Testis (tissue), 3 donors: ENCODE results near the gene HSPG2. TPM values are rescaled to one million over a fixed set of nuclear protein-coding genes. Genes with fewer than 3 reads are reported as not detected.

Experiments used
- DNase-seq: peaks from one replicate; pipeline ENCODE4 v3.0.0-alpha.2; 2019
- H3K27ac ChIP-seq, 2 donors: fragments of 200-600 bp; sonication (generic); one replicate each; pipeline ENCODE4 v1.5.1; 2019
- H3K27me3 ChIP-seq: fragments of 200-600 bp; sonication (generic); one replicate; pipeline ENCODE4 v1.5.1; 2019
- H3K36me3 ChIP-seq: fragments of 200-600 bp; sonication (generic); one replicate; pipeline ENCODE4 v1.5.1; 2017; ENCODE audit warnings: low read depth; ENCODE audit errors: missing control alignments
- H3K4me1 ChIP-seq: fragments of 200-600 bp; sonication (generic); one replicate; pipeline ENCODE4 v1.5.1; 2019
- H3K4me3 ChIP-seq, 2 donors: fragments of 200-600 bp; sonication (generic); one replicate each; pipeline ENCODE4 v1.5.1; 2017 to 2019
- H3K9me3 ChIP-seq: fragments of 200-600 bp; sonication (generic); one replicate; pipeline ENCODE4 v1.5.1; 2017
- POLR2A ChIP-seq: fragments of 450-650 bp; IDR thresholded peaks from one replicate; pipeline ENCODE4 v1.6.1; 2017; ENCODE audit warnings: antibody characterized with exemption, mild to moderate bottlenecking, moderate library complexity
- WGBS, 2 donors: methylation state at CpG; one replicate each; pipeline ENCODE4 v1.1.5; 2018; 5-methylcytosine and 5-hydroxymethylcytosine counted together
- intact Hi-C: fragments of 100-400 bp; cut with DNase I; formaldehyde crosslinking; loops from one replicate; pipeline ENCODE4 v1.15.1; 2023; ENCODE audit warnings: low total_unique reads
- polyA plus RNA-seq: library from polyadenylated mRNA; stranded (reverse); fragments of 350-450 nt; fragmentation: Illumina TruSeq; extraction: RNeasy Lipid Tissue Mini Kit (QIAGEN cat#74804); gene quantifications from one replicate; pipeline ENCODE4 v1.2.3, GENCODE V29; 2014; ENCODE audit warnings: low read depth, low replicate concordance; ENCODE audit not compliant: insufficient read depth
- total RNA-seq, 2 donors: library from RNA; depleted of rRNA; stranded (reverse); fragments of >200 nt; gene quantifications; one replicate each; pipeline ENCODE4 v1.2.3, GENCODE V29; 2016
- TF ChIP-seq, protein P1 (sequence below), 3 experiments: fragments of 450-650 bp in 2 of 3; fragments of 200-600 bp in 1 of 3; sonication (generic) in 1 of 3; IDR thresholded peaks; one replicate each; pipeline ENCODE4 v1.5.1; 2016 to 2019; ENCODE audit warnings: antibody characterized with exemption in 3 of 3, mild to moderate bottlenecking in 2 of 3, moderate library complexity in 1 of 3

The HSPG2 gene
- total and polyA plus RNA-seq, 3 donors from 2014 or later, result 51.8 to 72.1 (median 54.2) TPM

DNA sequence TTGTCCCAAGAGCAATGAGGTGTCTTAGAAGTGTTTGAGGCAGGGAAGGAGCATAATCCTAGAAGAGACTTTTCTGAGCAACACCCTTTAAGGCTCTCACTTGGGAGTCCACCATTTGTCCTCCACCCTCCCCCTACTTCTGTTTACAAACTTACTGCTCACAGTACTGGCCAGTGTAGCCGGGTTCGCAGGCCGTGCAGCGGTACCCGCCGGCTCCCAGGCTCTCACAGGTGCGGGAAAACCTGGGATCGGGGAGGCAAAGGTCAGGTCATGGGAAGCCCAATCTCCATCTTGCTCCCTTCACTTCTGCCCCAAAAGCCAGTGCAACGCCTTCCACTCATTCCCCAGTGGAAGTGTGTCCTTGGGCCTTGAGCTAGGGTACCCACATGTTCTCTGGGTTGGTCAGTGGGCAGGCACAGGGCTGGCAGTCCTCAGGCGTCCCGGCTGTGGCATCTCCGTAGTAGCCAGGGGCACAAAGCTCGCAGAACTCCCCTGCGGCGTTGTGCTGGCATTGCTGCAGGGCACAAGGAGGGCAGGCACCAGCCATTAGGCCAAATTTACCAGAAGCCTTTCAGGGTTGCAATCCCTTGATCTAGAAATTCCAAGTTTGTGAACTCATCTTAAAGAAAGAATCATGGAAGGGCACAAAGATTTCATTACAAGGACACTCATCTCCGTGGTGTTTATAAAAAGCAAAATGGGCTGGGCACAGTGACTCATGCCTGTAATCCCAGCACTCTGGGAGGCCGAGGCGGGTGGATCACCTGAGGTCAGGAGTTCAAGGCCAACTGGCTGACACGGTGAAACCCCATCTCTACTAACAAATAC lies 75.3 kb downstream of the HSPG2 start:
- H3K27ac ChIP-seq, result no peak overlapping the region
- DNase-seq, result no peak
- no peak overlapping the region for H3K4me3 ChIP-seq
- H3K9me3 ChIP-seq, result no peaks in the 10 kb centered on the region
- no peaks in the 10 kb centered on the region for H3K36me3 ChIP-seq
- no peaks in the 10 kb centered on the region for H3K27me3 ChIP-seq
- 92% methylated on average over 12 to 19 of the region's 19 CpGs for WGBS, 2 donors
- no peak for TF ChIP-seq POLR2A
- TF ChIP-seq, protein P1, sequence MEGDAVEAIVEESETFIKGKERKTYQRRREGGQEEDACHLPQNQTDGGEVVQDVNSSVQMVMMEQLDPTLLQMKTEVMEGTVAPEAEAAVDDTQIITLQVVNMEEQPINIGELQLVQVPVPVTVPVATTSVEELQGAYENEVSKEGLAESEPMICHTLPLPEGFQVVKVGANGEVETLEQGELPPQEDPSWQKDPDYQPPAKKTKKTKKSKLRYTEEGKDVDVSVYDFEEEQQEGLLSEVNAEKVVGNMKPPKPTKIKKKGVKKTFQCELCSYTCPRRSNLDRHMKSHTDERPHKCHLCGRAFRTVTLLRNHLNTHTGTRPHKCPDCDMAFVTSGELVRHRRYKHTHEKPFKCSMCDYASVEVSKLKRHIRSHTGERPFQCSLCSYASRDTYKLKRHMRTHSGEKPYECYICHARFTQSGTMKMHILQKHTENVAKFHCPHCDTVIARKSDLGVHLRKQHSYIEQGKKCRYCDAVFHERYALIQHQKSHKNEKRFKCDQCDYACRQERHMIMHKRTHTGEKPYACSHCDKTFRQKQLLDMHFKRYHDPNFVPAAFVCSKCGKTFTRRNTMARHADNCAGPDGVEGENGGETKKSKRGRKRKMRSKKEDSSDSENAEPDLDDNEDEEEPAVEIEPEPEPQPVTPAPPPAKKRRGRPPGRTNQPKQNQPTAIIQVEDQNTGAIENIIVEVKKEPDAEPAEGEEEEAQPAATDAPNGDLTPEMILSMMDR (IDR thresholded peaks at IDR 0.05), result no peak
- no peaks in the 10 kb centered on the region for H3K4me1 ChIP-seq
- intact Hi-C loops, result no loop called here

DNA sequence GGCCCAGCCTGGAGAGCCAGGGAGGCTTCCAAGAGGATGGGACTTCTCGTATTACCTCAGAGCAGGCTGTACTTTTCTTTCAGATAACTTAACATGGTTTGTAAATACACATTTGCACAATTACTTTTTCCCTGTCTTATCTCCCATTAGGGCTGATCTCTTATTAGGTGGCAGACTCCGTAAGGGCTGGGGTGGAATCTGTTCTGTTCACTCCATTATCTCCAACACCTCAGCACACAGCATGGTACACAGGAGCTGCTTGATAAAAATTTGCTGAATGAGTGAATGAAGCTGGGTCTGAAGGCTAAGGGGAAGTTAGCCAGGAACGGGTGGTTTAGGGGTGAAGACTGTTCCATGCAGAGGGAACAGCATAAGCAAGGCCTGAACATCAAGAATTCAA lies 76.1 kb downstream of the HSPG2 start:
- H3K9me3 ChIP-seq, result no peaks in the 10 kb centered on the region
- H3K4me1 ChIP-seq, result no peaks in the 10 kb centered on the region
- no peak overlapping the region for H3K4me3 ChIP-seq
- H3K27me3 ChIP-seq, result no peaks in the 10 kb centered on the region
- DNase-seq, result no peak
- TF ChIP-seq, protein P1 (IDR thresholded peaks at IDR 0.05), result no peak
- TF ChIP-seq POLR2A, result no peak
- intact Hi-C loops, result no loop called here
- 64 to 68% methylated on average over 3 of the region's 3 CpGs for WGBS, 2 donors
- no peak overlapping the region for H3K27ac ChIP-seq
- H3K36me3 ChIP-seq, result no peaks in the 10 kb centered on the region

DNA sequence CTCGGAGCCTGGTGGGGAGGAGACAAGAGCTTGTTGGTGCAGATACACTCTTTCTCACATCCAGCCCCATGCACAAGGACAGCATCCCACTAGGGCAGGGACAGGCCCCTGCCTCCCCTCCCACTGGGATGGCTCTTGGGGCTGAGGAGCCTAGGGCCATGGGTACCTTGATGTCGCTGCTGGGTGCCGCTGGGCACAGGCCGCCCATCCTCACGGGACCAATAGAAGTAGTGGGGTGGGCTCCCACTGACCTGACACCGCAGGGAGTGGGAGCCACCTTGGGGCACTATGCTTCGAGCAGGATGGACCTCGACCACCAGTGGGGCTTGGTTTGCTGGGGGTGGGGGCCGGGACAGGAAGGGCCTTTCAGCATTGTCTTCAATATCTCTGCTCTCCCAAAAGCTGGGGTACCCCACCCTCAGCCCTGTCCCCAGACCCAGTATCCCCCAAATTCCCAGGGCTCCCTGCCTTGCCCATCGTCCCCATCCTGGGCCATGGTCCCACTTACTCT lies 77.4 kb downstream of the HSPG2 start:
- WGBS, 2 donors, result 90 to 98% methylated on average over 3 to 10 of the region's 10 CpGs
- DNase-seq, result no peak
- no peak for TF ChIP-seq POLR2A
- TF ChIP-seq, protein P1 (IDR thresholded peaks at IDR 0.05), result no peak
- Histone ChIP-seq H3K4me3 (no peak overlapping the region), H3K36me3 (no peaks in the 10 kb centered on the region), H3K4me1 (no peaks in the 10 kb centered on the region), H3K9me3 (no peaks in the 10 kb centered on the region), H3K27ac (no peak overlapping the region), H3K27me3 (no peaks in the 10 kb centered on the region)
- intact Hi-C loops, result no loop called here

DNA sequence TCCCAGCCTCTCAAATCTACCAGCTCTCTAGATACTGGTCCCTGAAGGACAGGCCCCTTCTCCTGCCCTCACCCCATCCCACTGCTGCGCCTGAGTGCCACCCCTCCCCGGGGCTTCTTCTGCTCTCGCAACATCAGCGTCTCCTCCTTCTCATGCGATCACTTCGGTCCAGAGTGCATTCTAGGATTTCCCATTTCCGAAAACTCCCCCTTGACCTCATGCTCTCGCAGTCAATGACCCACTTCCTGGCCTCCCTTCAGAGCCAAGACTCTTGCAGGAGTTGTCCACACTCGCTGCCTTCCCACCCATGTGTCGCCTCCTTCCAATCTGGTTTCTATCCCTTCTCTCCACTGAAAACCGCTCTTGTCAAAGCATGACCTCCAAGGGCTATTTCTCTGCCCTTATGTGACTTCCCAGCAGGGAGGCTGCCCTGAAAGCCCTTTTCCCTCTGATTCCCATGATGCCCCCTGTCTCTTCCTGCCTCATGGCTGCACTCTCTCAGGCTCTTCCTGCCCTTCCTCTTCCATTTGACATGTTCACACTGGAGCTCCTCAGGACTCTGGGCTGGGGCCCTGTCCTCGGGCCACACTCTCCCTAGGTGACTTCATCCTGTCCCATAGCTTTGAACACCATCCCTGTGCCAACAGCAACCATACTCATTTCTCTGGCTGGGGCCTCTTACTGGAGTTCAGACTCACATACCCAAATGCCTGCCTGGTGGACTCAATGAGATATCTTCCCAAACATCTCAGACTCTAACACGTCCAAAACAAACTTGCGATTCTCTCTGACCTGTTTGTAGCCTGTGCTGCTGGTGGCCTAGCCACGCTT lies 79.1 kb downstream of the HSPG2 start:
- TF ChIP-seq, protein P1 (IDR thresholded peaks at IDR 0.05), result no peak
- no peak for TF ChIP-seq POLR2A
- intact Hi-C loops, result no loop called here
- Histone ChIP-seq H3K4me1 (no peaks in the 10 kb centered on the region), H3K9me3 (no peaks in the 10 kb centered on the region), H3K4me3 (no peak overlapping the region), H3K27ac (no peak overlapping the region), H3K36me3 (no peaks in the 10 kb centered on the region), H3K27me3 (no peaks in the 10 kb centered on the region)
- no peak for DNase-seq
- WGBS, 2 donors, result 81 to 86% methylated on average over 15 of the region's 15 CpGs
